HG02763 (cell line): Measurements from ENCODE around the gene DLST.

Source experiments
- ATAC-seq: cut with Tn5 transposase; IDR thresholded peaks from one replicate; pipeline ENCODE4 v1.9.1; 2021; ENCODE audit warnings: mild to moderate bottlenecking, moderate library complexity; ENCODE audit not compliant: unreplicated experiment

Gene DLST

DNA sequence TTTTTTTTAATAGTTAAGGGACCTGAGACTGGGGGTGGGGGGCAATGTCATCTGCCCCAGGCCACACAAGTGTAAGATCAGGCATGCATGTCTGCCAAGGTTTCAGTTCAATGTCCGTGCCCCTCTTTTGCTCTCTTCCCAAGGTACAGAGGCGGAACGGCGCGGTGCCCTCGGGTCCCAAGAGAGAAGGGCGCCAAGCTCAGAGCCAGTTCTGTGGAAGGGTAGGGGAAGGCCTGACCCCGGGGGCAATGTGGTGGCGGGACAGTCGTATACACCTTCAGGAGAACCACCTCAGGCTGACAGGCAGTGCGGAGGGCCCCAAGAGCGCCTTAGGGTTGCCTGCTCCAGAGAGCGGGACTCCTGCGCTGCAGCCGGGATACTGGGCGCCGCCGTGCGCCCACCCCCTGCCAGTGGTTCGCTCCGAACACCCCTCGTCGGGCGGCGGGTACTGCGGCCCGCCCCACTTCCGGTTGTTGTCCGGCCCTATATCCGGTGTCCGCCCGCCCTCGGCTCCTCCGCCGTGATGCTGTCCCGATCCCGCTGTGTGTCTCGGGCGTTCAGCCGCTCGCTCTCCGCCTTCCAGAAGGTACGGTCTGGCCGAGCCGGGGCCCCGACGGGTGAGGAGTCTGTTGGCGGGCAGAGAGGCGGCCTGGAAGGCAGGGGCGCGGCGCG lies at the start of gene DLST:
TSS of gene DLST (plus strand) at position 486 of the 672 bp plus-strand sequence. CDS start at position 524, 38 bp downstream.
- peak; percentile 93 for ATAC-seq

DNA sequence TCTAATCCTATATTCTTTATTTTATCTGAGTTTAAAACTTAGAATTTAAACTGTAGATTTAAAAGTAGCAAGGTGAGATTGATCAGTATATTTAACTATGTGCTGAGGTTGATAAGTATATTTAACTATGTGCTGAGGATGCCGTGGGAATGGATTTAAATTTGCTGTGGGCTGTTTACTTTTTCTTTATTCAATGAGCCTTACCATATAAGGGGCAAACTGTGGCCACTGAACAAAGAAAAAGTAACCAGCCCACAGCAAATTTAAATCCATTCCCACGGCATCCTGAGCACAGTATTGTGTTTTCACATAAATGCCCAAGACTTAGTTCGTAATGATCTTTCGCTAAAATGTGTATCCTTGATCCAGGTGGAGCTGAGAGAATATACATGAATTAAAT lies 48.9 kb upstream of the DLST start:
- no peak for ATAC-seq

DNA sequence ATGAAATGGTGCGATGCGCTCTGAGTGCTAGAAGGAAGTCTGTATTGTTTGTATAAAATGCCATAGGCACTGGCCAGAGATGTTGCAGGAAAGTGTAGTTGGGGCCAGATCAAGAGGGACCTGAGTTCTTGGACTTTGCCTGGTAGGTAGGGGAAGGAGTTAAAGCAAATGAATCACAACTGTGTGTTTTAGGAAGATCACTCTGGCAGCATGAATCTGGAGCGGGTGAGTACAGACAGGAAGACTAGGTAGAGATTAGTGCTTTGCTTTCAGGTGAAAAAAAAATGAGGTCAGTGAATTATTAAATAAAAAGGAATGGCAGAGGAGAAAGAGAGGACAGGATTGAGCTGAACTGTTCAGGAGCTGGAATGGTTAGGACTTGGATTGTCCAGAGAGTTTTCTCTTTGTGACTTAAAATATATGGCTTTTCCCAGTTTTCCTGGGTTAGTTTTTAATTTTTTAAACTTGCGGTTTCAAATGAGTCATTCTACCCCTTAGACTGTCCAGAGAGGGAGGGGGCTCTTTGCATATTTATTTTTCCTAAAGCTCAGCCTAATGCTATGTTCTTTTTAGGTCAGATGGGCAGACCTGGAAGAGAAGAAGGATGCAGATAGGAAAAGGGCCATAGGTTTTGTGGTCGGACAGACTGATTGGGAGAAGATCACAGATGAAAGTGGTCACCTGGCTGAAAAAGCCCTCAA lies 46.9 kb upstream of the DLST start:
- ATAC-seq: no peak

DNA sequence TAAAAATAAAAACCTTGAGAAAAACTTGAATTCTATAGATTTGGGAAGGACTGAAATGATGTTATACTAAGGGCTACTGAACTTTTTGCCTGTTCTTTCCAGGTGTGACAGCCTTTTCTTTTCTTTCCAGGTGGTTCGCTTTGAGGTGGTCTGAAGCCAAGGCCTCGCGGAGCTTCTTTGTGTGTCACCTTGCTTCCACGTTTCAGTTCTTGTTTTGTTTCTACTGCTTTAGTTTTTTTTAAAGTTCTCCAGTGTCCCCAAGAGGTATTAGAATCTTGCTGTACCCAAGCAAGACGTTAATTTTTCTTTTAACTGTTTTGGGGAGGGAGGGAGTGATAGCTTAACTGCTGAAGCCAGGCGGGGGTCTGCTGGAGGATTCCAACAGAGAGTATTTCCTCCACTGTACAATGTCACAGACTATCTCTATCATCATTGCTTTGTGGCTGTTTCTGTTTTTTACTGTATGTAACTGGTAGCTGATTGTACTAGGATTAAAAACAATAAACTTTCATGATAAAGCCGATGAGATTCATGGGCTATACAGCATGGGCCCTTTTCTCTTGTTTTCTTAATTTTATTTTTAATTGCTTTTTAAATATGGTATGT lies 46.0 kb upstream of the DLST start:
- ATAC-seq: no peak

DNA sequence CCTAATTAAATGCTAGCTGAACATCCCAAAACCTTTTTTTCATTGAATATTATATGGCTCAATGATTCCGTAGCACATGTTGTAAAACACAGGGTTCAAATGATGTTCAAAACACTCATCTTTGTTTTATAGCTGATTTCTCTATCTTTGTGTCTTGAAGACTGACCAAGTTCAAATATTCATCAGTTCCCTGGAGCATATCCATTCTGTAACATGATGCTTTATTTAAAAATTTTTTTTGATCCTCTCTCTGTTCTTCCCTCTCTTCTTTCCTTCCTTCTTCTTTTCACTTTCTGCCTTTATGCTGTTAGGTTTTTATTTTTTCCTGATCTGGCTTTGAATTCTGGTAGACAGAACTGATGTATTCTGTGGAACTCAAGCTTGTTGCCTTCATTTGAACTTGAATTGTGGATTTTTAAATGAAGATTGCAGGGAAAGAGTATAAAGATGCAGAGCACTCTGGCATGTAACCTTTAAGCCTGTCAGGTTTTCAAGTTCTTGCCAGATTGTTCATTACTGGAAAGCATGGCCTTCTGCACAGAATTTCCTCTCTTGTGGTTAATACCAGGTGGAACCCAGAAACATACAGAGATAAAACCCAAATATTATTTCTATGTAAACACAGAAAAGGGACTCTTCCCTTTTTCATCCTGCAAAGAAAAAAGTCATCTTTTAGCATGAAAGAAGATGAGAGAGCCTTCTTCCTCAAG lies 45.3 kb upstream of the DLST start:
- no peak for ATAC-seq

DNA sequence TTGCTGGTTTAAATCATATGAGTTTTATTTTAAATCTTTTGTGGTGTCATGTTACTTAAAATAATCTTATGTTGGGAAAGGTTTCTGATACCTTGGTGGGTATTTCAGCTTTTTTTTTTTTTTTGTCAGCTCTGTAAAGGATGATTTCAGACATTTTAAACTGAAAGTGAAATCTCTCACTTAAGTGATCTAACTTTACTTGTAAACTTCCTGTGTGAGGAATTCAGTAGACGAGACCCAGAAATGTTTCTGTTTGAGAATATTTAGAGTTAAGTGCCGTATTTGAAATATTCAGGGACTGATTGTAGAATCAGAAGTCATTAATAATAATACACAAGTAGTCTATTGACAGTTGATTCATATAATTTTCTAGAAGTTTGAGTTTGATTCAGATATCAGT lies 43.5 kb upstream of the DLST start:
- ATAC-seq: no peak

DNA sequence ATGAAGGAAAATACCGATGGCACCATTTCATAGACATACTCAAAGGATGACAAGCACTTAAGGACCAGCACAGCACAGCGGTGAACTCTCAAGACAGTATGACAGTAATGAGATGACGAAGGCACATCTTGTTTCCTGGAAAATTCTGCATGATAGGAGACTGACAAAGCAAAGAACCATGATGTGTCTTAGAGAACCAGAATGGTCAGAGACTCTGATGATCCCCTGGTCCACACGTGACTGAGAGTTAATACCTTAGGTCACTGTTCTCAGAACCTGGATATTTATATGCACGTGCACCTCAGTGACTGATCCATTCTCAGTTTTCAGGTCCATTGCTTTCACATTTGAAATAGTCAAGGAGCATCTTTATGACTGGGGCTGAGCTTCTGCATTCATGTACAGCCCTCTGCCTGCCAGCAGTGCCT lies 41.1 kb upstream of the DLST start:
- ATAC-seq: peak; percentile 42

DNA sequence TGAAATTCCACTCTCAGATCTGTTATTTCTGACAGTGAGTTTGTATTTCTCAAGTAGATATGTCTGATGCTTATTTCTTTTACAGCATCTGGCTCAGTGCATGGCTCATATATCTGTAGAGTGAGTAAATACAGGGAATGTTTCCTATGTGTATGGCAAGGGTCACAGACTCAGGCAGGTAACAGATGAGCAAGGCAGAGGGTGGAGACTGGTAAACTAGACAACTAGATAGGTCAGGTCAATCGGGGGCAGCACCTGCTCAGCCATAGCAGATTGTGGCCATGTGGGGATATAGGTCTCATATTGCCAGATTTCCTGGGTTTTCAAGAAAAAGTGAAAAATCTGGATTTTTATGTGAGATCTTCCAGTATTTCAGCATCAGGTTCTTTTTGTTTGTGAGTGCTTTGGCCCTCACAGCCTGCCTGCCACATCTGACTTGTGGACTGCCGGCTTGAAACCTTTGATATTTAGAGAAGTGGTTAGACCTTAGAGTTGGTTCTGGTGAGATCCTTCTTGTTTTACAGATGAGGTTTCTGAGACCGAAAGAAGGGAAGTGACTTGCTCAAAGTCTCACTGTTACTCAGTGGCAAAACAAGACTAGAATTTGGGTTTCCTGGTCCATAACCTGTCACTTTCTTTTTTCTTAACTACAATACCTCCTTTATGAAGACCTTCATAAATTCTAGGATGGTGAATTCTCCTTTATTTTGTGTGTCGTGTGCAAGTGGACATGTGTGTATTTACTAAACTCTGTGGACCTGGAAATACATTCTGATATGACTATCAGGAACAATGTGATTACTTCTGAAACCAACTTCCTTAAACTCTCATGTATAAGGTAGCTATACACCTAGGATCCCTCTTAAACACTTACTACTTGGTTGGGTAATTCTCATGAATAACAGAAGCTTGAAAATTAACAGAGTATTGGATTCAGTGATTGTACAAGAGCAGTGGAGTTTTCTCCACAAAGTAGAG lies 40.2 kb upstream of the DLST start:
- peak; percentile 73 for ATAC-seq

DNA sequence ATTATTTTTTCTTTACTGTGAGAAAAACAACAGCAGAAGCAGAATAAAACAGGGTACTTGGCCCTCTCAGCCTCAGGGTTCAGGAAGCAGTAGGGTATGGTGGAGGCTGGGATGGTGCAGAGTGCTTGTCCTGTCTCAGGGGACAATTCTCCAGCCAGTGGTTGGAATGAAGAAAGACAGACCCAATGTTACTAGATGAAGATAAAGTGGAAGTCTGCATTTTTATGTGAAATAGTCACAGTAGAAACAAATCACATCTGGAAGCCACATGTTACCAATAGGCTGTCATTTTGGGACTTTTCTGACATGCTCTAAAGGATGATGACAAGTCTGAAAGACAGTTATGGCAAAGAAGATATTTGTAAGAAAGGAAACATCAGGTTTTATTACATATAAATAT lies 38.1 kb upstream of the DLST start:
- ATAC-seq: no peak

DNA sequence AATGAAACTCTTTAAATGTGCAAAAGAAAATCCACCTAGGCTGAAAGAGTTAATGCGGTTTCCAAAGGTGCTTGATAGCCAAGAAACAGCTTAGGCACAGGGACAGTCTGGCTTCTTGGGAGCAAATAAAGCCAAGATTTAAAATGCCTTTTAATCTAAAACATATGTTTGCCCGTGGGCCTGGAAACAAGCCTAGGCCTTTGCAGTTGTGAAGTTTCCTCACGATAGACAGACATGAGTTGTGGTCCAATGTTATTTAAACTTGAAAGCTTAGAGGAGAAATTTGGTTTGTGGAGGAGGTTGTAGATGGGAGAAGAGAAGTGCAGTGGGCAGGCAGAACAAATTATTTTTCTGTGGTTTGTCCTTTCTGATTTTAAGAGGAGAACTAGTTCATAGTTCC lies 35.5 kb upstream of the DLST start:
- no peak for ATAC-seq

DNA sequence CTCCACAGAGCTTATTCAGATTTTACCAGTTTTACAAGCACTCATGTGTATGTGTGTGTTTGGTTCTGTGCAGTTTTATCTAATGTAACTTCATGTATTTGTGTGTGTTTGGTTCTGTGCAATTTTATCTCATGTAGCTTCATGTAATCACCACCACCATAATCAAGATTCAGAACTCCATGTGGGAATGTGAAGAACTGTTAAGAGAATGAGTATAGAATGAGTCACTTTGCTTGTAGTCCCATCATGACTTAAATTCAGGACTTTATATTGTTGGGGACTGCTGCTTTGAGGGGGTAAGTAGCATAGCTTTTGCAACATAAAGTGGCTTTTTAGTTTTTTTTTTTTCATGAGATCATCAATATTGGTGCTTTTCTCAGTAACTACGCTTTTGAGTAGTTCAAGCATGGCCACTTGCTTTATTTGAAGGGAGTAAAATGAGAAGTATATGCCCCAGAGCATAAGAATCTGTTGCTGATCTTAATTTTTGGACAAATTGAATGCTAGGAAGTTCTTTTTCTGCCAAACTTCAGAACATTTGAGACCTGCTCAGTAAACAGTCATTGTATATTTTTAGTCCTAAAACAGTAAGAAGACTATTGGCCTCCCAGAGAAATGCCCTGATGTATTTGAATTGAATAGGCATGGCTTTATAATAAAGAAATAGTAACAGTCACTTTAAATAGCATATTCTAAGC lies 34.6 kb upstream of the DLST start:
- no peak for ATAC-seq

DNA sequence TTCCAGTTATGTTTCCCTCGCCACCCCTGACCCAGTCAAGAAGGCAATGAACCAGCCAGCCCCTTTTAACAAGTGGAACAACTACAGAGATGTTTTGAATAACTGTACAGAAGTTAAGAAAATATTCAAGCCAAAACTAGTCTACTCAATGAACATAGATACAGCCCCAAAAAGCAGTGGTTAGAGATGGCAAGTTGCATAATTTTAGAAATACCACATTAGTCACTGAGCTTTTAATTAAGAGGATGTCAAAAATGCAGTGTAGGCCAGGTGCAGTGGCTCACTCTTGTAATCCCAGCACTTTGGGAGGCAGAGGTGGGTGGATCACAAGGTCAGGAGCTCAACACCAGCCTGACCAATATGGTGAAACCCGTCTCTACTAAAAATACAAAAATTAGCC lies 32.9 kb upstream of the DLST start:
- no peak for ATAC-seq

DNA sequence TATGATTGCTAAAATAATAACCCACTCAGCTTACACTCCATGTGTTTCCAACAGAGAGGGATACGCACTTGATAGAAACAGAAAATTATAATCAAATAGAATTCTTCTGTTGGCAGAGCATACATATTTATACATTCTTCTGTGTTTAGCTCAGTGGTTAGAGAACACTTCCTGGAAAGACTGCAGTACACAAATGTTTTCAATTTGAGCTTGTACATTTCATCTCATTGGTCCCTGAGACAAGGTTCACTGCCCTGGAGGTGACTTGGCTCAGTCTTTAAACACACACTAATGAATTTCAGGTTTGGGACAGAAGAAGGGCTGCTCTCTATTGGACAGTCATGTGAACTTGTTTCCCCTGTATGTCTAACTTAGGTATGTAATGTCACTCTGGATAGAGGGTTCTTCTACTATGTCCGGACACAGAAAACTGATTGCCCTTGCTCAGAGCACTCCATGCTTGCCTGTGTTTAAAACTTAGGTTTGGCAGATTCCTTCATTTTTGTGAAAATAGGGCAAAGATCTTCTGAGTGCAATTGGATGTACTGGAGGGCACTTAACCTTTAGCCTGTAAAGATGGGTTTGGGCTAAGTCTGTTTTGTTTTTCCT lies 28.7 kb upstream of the DLST start:
- no peak for ATAC-seq

DNA sequence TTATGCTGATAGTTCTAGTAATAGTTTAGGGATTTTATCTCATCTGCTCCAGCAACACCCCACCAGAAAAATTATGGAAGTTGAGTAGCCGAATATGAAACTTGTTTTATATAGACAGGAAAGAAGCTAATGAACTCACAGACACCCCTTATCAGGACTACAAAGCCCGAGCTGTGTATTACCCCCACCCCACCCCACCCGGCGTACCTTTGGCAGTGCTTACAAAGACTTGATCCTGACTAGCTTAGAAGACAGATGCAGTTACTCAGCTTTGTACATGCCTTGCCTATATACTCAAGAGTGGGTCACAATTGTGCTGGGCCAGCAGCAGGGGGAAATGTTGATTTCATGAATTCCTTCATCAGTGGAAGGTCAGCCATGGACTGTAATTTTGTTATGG lies 28.1 kb upstream of the DLST start:
- no peak for ATAC-seq

DNA sequence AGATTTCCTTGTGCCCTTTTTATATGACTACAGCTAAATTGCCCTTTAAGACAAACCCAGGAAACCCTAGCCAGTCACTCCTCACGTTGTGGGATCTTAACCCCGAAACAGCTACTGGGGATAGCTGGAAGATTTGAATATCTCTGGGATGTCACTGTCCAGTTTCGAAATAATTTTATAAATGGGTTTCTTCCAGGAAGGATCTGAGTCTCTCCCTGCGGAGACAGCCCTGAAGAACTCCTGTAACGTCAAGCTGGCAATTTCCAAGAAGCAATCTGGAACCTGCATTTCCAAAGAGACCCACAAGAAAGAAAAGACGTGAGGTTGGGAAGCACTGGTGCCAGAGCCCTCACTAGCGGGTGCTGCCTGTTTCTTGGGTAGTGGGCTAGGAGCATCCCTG lies 26.7 kb upstream of the DLST start:
- no peak for ATAC-seq

DNA sequence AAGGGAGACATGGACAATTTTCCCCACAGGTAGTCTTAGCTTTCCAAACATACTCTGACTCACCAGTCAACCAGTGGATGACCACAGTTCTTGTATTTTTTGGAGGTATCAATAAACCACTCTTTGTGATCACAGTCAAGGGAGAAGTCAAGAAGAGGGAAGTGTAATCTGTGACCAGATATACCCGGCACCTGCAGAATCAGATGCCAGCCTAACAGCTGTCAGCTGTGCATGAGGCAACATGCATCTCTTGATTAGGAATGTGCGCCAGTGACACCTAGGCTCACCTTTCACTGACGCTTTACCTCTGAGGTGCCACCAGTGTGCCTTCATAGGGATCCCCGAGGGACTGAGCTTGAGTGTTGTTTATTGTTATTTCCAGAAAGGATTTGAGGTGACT lies 25.8 kb upstream of the DLST start:
- ATAC-seq: no peak

DNA sequence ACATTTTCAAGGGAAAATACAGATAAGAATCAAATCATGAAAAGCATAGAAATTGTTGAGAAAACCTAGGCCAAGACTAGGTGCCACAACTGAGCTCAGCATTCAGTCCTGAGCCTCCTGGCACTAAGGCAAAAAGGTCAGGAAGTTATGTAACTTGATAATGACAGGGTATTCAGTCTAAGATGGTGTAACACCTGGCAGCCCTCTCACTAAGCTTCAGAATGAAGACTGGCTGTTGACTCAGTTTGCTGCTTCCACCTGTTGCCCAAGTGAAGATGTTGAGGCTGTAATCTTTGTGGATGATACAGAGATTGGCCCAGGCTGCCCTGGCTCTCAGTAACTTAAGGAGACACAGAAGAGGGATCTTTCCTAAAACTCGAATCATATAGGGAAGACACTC lies 25.4 kb upstream of the DLST start:
- ATAC-seq: no peak

DNA sequence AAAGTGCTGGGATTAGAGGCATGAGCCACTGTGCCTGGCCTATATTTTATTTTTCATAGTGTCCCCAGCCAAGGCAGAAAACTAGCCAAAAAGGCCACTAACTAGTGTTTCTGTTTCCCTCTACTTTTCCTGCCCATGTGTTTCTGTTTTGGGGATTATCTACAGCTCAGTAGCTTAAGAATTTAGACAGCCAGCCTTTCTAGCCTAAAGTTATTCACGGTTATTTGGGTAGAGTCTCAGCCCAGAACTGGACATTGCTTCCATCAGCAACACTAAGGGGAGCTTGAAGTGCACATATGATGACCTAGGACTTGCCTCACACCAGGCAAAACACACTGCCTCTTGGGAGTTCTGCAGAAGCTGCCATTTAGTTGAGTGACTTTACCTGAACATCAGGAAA lies 23.7 kb upstream of the DLST start:
- ATAC-seq: no peak

DNA sequence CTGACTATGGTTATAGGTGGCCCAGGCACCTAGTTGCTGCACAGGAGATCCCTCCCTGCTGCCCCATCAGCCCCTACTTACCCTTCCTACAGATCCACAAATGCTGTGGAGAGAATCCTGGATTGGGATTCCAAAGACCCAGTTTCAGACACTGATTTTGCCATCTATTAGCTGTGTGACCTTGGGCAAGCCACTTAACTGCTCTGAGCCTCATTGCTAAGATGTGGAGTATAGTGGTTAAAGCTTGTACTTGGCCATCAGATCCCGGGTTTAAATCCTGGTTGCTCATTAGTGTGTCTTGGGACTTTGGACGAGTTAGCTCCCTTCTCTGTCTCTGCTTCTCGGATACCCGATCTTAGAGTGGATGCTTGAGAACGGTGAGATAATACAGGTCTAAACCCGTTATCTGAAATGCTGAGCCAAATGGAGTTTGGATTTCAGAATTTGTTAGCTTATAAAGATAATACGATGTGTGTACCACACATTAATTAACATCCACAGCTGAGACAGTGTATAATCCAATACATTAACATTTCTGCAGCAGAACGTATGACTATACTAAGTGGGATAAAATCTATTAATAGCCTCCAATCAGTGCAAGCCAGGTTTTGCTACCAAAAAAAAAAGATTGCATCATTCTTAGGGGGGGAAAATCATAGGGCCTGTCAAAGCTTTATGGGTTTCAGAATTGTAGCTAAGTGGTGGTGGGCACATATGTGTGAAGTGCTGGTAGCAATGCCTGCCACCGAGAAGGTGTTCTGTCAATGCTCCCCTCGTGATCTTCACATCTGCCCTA lies 21.8 kb upstream of the DLST start:
- ATAC-seq: no peak
